Right hindlimb (tissue), 1 donor: ENCODE measurements around the gene CTNND1.
"Not testable (repeated sequence)": the region's sequence is repeated elsewhere in the genome, so short reads cannot be mapped to it uniquely, and the experiment has no call there.

Experiments
- DNase-seq: peaks from one replicate; pipeline ENCODE4 v3.0.0-alpha.2; 2018

The CTNND1 gene

DNA sequence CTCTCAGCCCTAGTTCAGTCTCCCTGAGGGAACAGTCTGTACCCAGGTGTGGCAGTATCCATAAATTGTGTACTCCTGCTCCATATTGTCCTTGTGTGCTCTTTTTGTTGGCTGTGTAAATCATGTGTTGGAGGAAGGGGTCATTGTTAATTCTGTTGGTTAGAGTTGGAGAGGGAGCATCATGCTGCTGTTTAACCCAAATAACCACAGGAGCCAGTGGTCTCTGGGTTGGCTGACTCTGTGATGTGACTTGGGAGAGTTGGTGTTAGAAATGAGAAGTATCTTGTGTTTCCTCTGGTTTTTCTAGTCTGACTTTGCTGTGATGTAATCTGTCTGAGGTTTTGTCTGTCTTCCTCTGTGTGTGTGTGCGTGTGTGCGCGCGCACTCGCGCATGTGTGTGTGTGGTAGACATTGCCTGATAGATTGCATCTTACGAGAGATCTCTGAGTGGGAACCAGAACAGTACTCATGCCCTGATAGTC lies 30.5 kb downstream of the CTNND1 start:
- peak; percentile 49 for DNase-seq

DNA sequence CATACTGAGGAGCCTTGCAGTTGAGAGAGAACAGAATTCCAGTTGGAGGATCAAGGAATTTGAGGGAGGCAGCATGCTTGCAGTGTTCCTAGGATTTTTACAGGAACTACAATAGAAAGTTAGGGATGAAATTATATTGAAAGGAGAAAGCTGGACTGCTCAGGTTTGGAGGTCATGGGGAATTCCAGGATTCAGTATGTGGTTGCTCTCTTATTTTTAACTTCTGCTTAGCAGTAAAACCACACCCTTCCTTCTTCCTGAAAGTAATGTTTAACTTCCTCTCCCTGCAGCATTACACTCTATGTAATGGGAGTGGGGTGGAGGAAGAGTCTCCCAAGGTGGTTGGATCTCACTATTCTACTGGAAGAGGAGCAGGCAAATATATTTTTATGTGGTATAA lies 31.3 kb downstream of the CTNND1 start:
- DNase-seq = no peak

GRCh38 chr11:57793351-57794115 lies 31.9 kb downstream of the CTNND1 start:
- DNase-seq = no peak

GRCh38 chr11:57798905-57799559 lies 37.4 kb downstream of the CTNND1 start:
- no peak for DNase-seq

DNA sequence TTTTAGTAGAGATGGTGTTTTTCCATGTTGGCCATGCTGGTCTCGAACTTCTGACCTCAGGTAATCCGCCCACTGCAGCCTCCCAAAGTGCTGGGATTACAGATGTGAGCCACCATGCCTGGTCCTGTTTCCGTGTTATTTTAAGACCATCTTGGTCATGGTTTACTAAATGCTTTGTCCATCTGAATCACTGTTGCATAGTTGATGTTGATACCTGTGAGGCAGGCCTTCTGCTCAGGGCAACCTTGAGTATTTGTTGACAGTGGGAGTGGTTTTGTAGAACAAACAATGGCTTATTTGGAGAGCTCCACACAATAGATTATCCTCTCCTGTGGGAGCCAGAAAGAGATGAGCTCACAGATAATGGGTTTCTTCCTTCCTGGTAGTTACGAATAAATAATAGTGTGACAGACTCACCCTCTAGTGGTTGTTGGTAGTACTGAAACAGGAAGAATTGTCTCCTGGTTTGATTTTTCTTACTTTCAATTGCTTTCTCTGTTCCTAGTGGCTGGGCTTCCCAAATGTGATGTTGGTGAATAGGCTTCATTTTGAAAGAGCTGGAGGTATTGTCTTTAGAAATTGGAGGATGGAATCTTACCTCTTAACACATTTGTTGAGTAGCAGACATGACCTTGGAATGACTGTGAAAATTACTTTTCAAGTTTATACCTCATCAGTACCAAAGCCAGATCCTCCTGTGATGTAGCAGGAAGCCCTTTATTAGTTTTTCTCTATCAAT lies 39.0 kb downstream of the CTNND1 start:
- no peak for DNase-seq

DNA sequence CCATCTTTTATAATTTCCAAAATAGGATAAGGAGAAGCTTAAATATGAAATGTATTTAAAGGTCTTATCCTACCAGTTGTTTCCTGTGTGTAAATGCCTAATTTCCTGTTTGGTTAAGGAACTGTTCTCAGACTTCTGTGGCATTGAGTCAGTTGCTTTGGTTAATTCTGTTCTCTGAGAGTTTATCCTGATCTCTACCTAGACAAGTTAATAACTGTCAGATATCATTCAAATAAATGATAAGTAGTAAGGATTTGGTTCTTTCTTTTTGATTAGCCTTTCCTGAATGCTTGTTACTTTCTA lies 39.5 kb downstream of the CTNND1 start:
- no peak for DNase-seq

- DNase-seq = no peak
Measured at GRCh38 chr11:57802411-57802810, 40.8 kb downstream of the CTNND1 start.

DNA sequence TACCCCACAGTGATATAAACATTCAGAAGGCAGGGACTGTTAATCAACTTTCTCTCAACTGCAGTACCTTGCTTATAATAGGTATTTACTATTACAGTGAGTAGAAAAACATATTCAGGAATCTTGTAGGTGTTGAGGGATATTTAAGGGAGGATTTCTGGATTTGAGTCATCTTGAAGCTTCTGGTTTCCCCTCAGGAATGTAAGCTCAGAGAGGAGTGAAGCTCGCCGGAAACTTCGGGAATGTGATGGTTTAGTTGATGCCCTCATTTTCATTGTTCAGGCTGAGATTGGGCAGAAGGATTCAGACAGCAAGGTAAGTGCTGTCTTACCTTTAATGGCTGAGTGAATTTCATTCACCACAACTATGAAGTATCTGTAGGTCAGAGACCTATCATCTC lies 42.9 kb downstream of the CTNND1 start:
- DNase-seq = no peak

GRCh38 chr11:57805780-57806179 lies 44.2 kb downstream of the CTNND1 start:
- no peak for DNase-seq

- no peak for DNase-seq
Measured at GRCh38 chr11:57812634-57813033, 51.0 kb downstream of the CTNND1 start.

- no peak for DNase-seq
Measured at GRCh38 chr11:57815476-57815875, 53.9 kb downstream of the CTNND1 start.

DNA sequence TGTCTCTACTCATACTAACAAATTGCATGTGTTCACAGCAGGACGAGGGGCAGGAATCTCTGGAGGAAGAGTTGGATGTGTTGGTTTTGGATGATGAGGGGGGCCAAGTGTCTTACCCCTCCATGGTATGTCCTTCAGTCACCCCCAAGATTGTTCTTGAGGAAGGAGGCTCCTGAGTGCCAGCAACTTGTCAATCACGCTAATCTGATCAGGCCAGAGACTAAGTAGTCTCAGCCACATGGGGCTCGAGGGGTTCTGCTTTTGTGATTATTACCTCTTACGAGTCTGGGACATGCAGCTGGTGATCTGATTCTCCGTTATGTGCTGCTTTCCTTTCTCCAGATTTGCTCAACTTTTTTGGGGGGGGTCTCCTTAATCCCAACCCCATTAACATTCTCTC lies 54.3 kb downstream of the CTNND1 start:
- no peak for DNase-seq

GRCh38 chr11:57818812-57819211 lies 57.2 kb downstream of the CTNND1 start:
- DNase-seq = no peak

- DNase-seq = no peak
Measured at GRCh38 chr11:57819252-57819979, 57.8 kb downstream of the CTNND1 start.

- DNase-seq = no peak
Measured at GRCh38 chr11:57823859-57824258, 62.3 kb downstream of the CTNND1 start.

- no peak for DNase-seq
Measured at GRCh38 chr11:57834852-57835251, 73.2 kb downstream of the CTNND1 start.

- not testable (repeated sequence) for DNase-seq
Measured at GRCh38 chr11:57838609-57839008, 77.0 kb downstream of the CTNND1 start.

DNA sequence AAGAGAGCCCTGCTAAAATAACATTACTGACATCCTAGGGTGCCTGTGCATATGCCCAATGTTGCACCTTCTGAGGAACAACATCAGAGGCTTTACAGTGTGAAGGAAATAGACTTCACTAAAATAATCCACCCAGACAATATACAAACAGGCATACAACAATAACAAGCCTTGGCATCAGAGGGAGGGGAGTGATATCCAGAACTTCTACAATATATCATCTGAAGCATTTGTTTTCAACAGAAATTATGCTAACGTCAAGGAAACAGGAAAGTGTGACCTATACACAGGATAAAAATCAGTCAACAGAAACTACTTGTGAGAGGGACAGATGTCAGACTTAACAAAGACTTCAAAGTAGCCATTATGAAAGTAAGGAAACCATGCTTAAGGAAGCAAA lies 81.3 kb downstream of the CTNND1 start:
- no peak for DNase-seq

GRCh38 chr11:57867966-57868365 lies 106.4 kb downstream of the CTNND1 start:
- no peak for DNase-seq

DNA sequence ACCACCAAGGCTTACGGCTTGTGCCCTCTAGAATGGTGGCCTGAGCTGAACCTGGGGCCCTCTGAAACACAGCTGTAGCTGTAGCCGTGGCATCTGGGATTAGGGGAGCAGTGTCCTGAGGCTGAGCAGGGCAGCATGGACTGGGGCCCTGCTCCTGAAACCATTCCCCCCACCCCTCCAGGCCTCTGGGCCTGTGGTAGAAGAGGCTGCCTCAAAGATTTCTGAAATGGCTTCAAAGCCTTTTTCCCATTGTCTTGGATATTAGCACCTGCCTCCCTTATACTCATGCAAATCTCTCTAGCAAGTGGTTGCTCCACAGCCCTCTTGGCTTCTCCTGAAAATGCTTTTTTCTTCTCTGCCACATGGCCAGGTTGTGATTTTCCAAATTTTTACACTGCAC lies 106.9 kb downstream of the CTNND1 start:
- no peak for DNase-seq
